OCI-LY7 (cell line): ENCODE measurements around the gene TMOD3. TPM values are rescaled to one million over a fixed set of nuclear protein-coding genes. Genes with fewer than 3 reads are reported as not detected.

ENCODE experiments used
- BruUV-seq: library from RNA; stranded (reverse); fragments of 400-500 nt; replicated peaks from 2 replicates; lab custom pipeline; 2021; lab: Mats Ljungman, UMichigan
- CTCF ChIA-PET: fragments of 300-600 bp; sonication (Branson Sonifier 250); formaldehyde crosslinking; loops from one replicate; lab custom pipeline; 2022; ENCODE audit warnings: antibody characterized with exemption; ENCODE audit not compliant: unreplicated experiment; lab: Charles Lee
- POLR2A ChIA-PET: fragments of 300-600 bp; sonication (Branson Sonifier 250); formaldehyde crosslinking; loops from one replicate; lab custom pipeline; 2022; ENCODE audit warnings: antibody characterized with exemption; lab: Charles Lee
- DNase-seq: peaks from one replicate; pipeline ENCODE4 v3.0.0-alpha.2; 2015; ENCODE audit warnings: low spot score
- H2AFZ ChIP-seq: fragments of 200-600 bp; sonication (generic), shearing (Covaris generic); 2 replicates; pipeline ENCODE4 v1.6.1; 2014; ENCODE audit warnings: mild to moderate bottlenecking, antibody characterized with exemption, low read length, moderate library complexity
- H3K27ac ChIP-seq: fragments of 200-600 bp; sonication (generic); 2 replicates; pipeline ENCODE4 v1.5.1; 2014; ENCODE audit warnings: mixed run types, low read depth, mild to moderate bottlenecking, moderate library complexity, low read length, inconsistent platforms; ENCODE audit not compliant: poor library complexity, severe bottlenecking
- H3K36me3 ChIP-seq: fragments of 200-600 bp; sonication (generic); 2 replicates; pipeline ENCODE4 v1.6.1; 2014; ENCODE audit warnings: mild to moderate bottlenecking, antibody characterized with exemption, low read length, moderate library complexity, mixed read lengths; ENCODE audit not compliant: insufficient read depth
- H3K4me1 ChIP-seq: fragments of 200-600 bp; sonication (generic); 2 replicates; pipeline ENCODE4 v1.5.1; 2014; ENCODE audit warnings: mild to moderate bottlenecking, low read length; ENCODE audit not compliant: insufficient read depth, poor library complexity, severe bottlenecking
- H3K4me2 ChIP-seq: fragments of 200-600 bp; sonication (generic); 2 replicates; pipeline ENCODE4 v1.6.1; 2014; ENCODE audit warnings: mild to moderate bottlenecking, low read length
- H3K4me3 ChIP-seq: fragments of 200-600 bp; sonication (generic); 2 replicates; pipeline ENCODE4 v1.5.1; 2014; ENCODE audit warnings: mild to moderate bottlenecking, low read depth, low read length; ENCODE audit not compliant: poor library complexity, severe bottlenecking
- H3K79me2 ChIP-seq: fragments of 200-600 bp; sonication (generic); 2 replicates; pipeline ENCODE4 v1.6.1; 2016; ENCODE audit warnings: low read depth, mild to moderate bottlenecking, low read length, moderate library complexity, mixed read lengths; ENCODE audit not compliant: insufficient read depth
- H3K9me2 ChIP-seq: fragments of 200-600 bp; sonication (generic); 2 replicates; pipeline ENCODE4 v1.6.1; 2016; ENCODE audit warnings: mild to moderate bottlenecking, low read length, mixed read lengths; ENCODE audit not compliant: insufficient read depth
- H3K9me3 ChIP-seq: fragments of 200-600 bp; sonication (generic); 2 replicates; pipeline ENCODE4 v1.6.1; 2014; ENCODE audit warnings: mild to moderate bottlenecking, mixed run types, low read length, mixed read lengths
- H4K20me1 ChIP-seq: fragments of 200-600 bp; sonication (generic); 2 replicates; pipeline ENCODE4 v1.6.1; 2014; ENCODE audit warnings: mild to moderate bottlenecking, antibody characterized with exemption, low read length, moderate library complexity, mixed read lengths; ENCODE audit not compliant: insufficient read depth
- CTCF ChIP-seq: fragments of 200-600 bp; sonication (generic); conservative IDR thresholded peaks from 2 replicates; pipeline ENCODE4 v1.5.1; 2014; ENCODE audit warnings: mild to moderate bottlenecking, antibody characterized with exemption, low read length, moderate library complexity, mixed read lengths
- EZH2phosphoT487 ChIP-seq: fragments of 200-600 bp; sonication (generic); IDR thresholded peaks from 2 replicates; pipeline ENCODE4 v1.6.1; 2018; ENCODE audit warnings: low read depth, borderline replicate concordance, mild to moderate bottlenecking, mixed run types, antibody characterized with exemption, low read length, moderate library complexity, mixed read lengths
- intact Hi-C: fragments of 100-400 bp; cut with micrococcal nuclease; formaldehyde crosslinking; loops from one replicate; pipeline ENCODE4 v1.10.0; 2022; ENCODE audit not compliant: unreplicated experiment
- total RNA-seq, 2 experiments: library from RNA; depleted of rRNA in 1 of 2; stranded (reverse); fragments of >200 nt in 1 of 2; shearing (Covaris generic) in 1 of 2; gene quantifications; 2 replicates each; pipeline ENCODE4 v1.2.3, GENCODE V29; 2014 to 2022

The TMOD3 gene
- total RNA-seq, 2 experiments from 2014 or later, result 17.4 to 30.5 TPM

GRCh38 chr15:51878446-51879386 is 49.3 kb downstream of the TMOD3 start:
- H3K9me3 ChIP-seq, result no peaks in the 10 kb centered on the region; the same call in 1 of the 2 replicates
- no peaks in the 10 kb centered on the region for H3K9me2 ChIP-seq
- no peak overlapping the region for H3K27ac ChIP-seq
- no peaks in the 10 kb centered on the region for H3K79me2 ChIP-seq
- intact Hi-C loops, result no loop called here
- no peak overlapping the region for H3K4me3 ChIP-seq
- POLR2A ChIA-PET, result interaction anchor here (0.6 to 0.8 kb wide), 2 partner anchors 13 to 23 kb away, joined by 3 to 4 read pairs; no protein-coding TSS in a partner anchor
- no peak for TF ChIP-seq EZH2phosphoT487
- TF ChIP-seq CTCF, result no peak
- H3K36me3 ChIP-seq, result 0 out of 2 replicates have a peak, but pooled peaks cover 6% of the 10 kb centered on the region
- BruUV-seq, result no TSS peak
- no peaks in the 10 kb centered on the region for H4K20me1 ChIP-seq
- H3K4me1 ChIP-seq, result no peaks in the 10 kb centered on the region
- DNase-seq, result no peak
- no peak overlapping the region for H2AFZ ChIP-seq
- CTCF ChIA-PET, result no interaction called here
- no peak overlapping the region for H3K4me2 ChIP-seq

GRCh38 chr15:51879555-51879954 is 50.1 kb downstream of the TMOD3 start:
- no peak overlapping the region for H3K4me3 ChIP-seq
- no peaks in the 10 kb centered on the region for H4K20me1 ChIP-seq
- H2AFZ ChIP-seq, result no peak overlapping the region
- no peak for TF ChIP-seq EZH2phosphoT487
- no peak for TF ChIP-seq CTCF
- no peaks in the 10 kb centered on the region for H3K4me1 ChIP-seq
- ChIA-PET CTCF (no interaction called here), POLR2A (interaction anchor here (0.8 kb wide), 1 partner anchor 23 kb away, joined by 3 read pairs; no protein-coding TSS in a partner anchor)
- no peaks in the 10 kb centered on the region for H3K9me2 ChIP-seq
- H3K4me2 ChIP-seq, result no peak overlapping the region
- 0 out of 2 replicates have a peak, but pooled peaks cover 6% of the 10 kb centered on the region for H3K36me3 ChIP-seq
- BruUV-seq, result no TSS peak
- no peak overlapping the region for H3K27ac ChIP-seq
- DNase-seq, result no peak
- intact Hi-C loops, result no loop called here
- no peaks in the 10 kb centered on the region for H3K79me2 ChIP-seq
- no peaks in the 10 kb centered on the region; the same call in 1 of the 2 replicates for H3K9me3 ChIP-seq
